Measurements from ENCODE around the gene DNAH9.

The DNAH9 gene

GRCh38 chr17:11780621-11781020, 182.4 kb downstream of the DNAH9 start:
- TF ChIP-seq CTCF (IDR thresholded peaks at IDR 0.05; ENCODE audit: low read depth, low read length): no peak
- no peak for DNase-seq (ENCODE audit: extremely low read depth, low read depth)

GRCh38 chr17:11786711-11787438, 188.6 kb downstream of the DNAH9 start:
- TF ChIP-seq CTCF (IDR thresholded peaks at IDR 0.05; ENCODE audit: low read depth, low read length): no peak
- no peak for DNase-seq (ENCODE audit: extremely low read depth, low read depth)

- no peak for TF ChIP-seq CTCF (IDR thresholded peaks at IDR 0.05; ENCODE audit: low read depth, low read length)
- DNase-seq (ENCODE audit: extremely low read depth, low read depth): no peak
Measured at GRCh38 chr17:11795906-11796305, 197.6 kb downstream of the DNAH9 start.

GRCh38 chr17:11797803-11798202, 199.5 kb downstream of the DNAH9 start:
- DNase-seq (ENCODE audit: extremely low read depth, low read depth): no peak
- no peak for TF ChIP-seq CTCF (IDR thresholded peaks at IDR 0.05; ENCODE audit: low read depth, low read length)

- TF ChIP-seq CTCF (IDR thresholded peaks at IDR 0.05; ENCODE audit: low read depth, low read length): no peak
- DNase-seq (ENCODE audit: extremely low read depth, low read depth): no peak
Measured at GRCh38 chr17:11803231-11803969, 205.1 kb downstream of the DNAH9 start.

GRCh38 chr17:11805138-11805537, 206.9 kb downstream of the DNAH9 start:
- no peak for TF ChIP-seq CTCF (IDR thresholded peaks at IDR 0.05; ENCODE audit: low read depth, low read length)

GRCh38 chr17:11805952-11806351, 207.7 kb downstream of the DNAH9 start:
- DNase-seq (ENCODE audit: extremely low read depth, low read depth): no peak
- TF ChIP-seq CTCF (IDR thresholded peaks at IDR 0.05; ENCODE audit: low read depth, low read length): no peak

More at GRCh38 chr17:11805138-11805537, 206.9 kb downstream of the DNAH9 start:
- no peak for DNase-seq (ENCODE audit: extremely low read depth, low read depth)

Measured in AG09319 (cell line).